Osteocyte (in vitro differentiated cells): ENCODE data around the gene TARM1. TPM values are rescaled to one million over a fixed set of nuclear protein-coding genes. Genes with fewer than 3 reads are reported as not detected.
A peak's percentile ranks its signal among the peaks of the same experiment; 100 is the strongest.
"Not testable (repeated sequence)": the region's sequence is repeated elsewhere in the genome, so short reads cannot be mapped to it uniquely, and the experiment has no call there.

Source experiments
- DNase-seq: peaks from one replicate; pipeline ENCODE4 v3.0.0; 2021; ENCODE audit warnings: mixed read lengths; ENCODE audit not compliant: unreplicated experiment; ENCODE audit errors: extremely low spot score
- H3K27ac Mint-ChIP-seq: one replicate; pipeline ENCODE4 v1.8.0; 2021; ENCODE audit warnings: mild to moderate bottlenecking, mixed read lengths; ENCODE audit not compliant: unreplicated experiment
- H3K27me3 Mint-ChIP-seq: one replicate; pipeline ENCODE4 v1.8.0; 2021; ENCODE audit warnings: mixed read lengths; ENCODE audit not compliant: unreplicated experiment
- H3K36me3 Mint-ChIP-seq: one replicate; pipeline ENCODE4 v1.8.0; 2021; ENCODE audit warnings: mixed read lengths; ENCODE audit not compliant: unreplicated experiment
- H3K4me1 Mint-ChIP-seq: one replicate; pipeline ENCODE4 v1.8.0; 2021; ENCODE audit warnings: mixed read lengths; ENCODE audit not compliant: unreplicated experiment
- H3K4me3 Mint-ChIP-seq: one replicate; pipeline ENCODE4 v1.8.0; 2021; ENCODE audit warnings: mild to moderate bottlenecking, moderate library complexity, mixed read lengths; ENCODE audit not compliant: unreplicated experiment
- H3K9me3 Mint-ChIP-seq: one replicate; pipeline ENCODE4 v1.8.0; 2021; ENCODE audit warnings: mixed read lengths; ENCODE audit not compliant: unreplicated experiment
- CTCF ChIP-seq: fragments of 200-600 bp; sonication (generic); IDR thresholded peaks from 2 replicates; pipeline ENCODE4 v1.5.0; 2021; ENCODE audit warnings: antibody characterized with exemption, mild to moderate bottlenecking, moderate library complexity
- total RNA-seq: library from RNA; stranded (reverse); gene quantifications from 2 replicates; pipeline ENCODE4 v1.2.1, GENCODE V29; 2021

Gene TARM1
- total RNA-seq, 1 donor from 2014 or later = not detected

GRCh38 chr19:54099190-54099902, 18.2 kb upstream of the TARM1 start:
- H3K9me3 Mint-ChIP-seq = no peaks in the 10 kb centered on the region
- DNase-seq = no peak
- H3K4me1 Mint-ChIP-seq = peaks cover 18% of the 10 kb centered on the region
- H3K27me3 Mint-ChIP-seq = no peaks in the 10 kb centered on the region
- no peak for TF ChIP-seq CTCF
- no peak overlapping the region for H3K4me3 Mint-ChIP-seq
- H3K36me3 Mint-ChIP-seq = no peaks in the 10 kb centered on the region
- no peak overlapping the region for H3K27ac Mint-ChIP-seq

GRCh38 chr19:54096617-54097106, 15.5 kb upstream of the TARM1 start:
- Mint-ChIP-seq H3K36me3 (no peaks in the 10 kb centered on the region), H3K4me3 (peak overlapping the region; percentile 58), H3K4me1 (peaks cover 8% of the 10 kb centered on the region), H3K9me3 (no peaks in the 10 kb centered on the region), H3K27me3 (no peaks in the 10 kb centered on the region), H3K27ac (peak overlapping the region; percentile 78)
- no peak for DNase-seq
- peak; percentile 25 for TF ChIP-seq CTCF

- peak overlapping the region; percentile 73 for H3K4me3 Mint-ChIP-seq
- not testable (repeated sequence) for DNase-seq, H3K27ac Mint-ChIP-seq, H3K27me3 Mint-ChIP-seq, H3K36me3 Mint-ChIP-seq, H3K4me1 Mint-ChIP-seq, H3K9me3 Mint-ChIP-seq
These were observed 14.9 kb upstream of the TARM1 start for GRCh38 chr19:54095859-54096616.

- Mint-ChIP-seq H3K4me1 (peaks cover 8% of the 10 kb centered on the region), H3K27me3 (no peaks in the 10 kb centered on the region), H3K36me3 (no peaks in the 10 kb centered on the region), H3K4me3 (no peak overlapping the region), H3K27ac (no peak overlapping the region), H3K9me3 (no peaks in the 10 kb centered on the region)
- DNase-seq = no peak
- no peak for TF ChIP-seq CTCF
These were observed 14.1 kb upstream of the TARM1 start for GRCh38 chr19:54095136-54095858.

- Mint-ChIP-seq H3K9me3 (no peaks in the 10 kb centered on the region), H3K4me3 (no peak overlapping the region), H3K4me1 (peaks cover 8% of the 10 kb centered on the region), H3K27ac (no peak overlapping the region), H3K36me3 (no peaks in the 10 kb centered on the region), H3K27me3 (no peaks in the 10 kb centered on the region)
- DNase-seq = no peak
- no peak for TF ChIP-seq CTCF
These were observed 13.3 kb upstream of the TARM1 start for GRCh38 chr19:54094426-54095000.
